Measurements from ENCODE around the gene GPR18.

GRCh38 chr13:99278200-99278599 is 20.0 kb upstream of the GPR18 start:
- TF ChIP-seq EZH2 (IDR thresholded peaks at IDR 0.05) (no peak), POLR2AphosphoS5 (IDR thresholded peaks at IDR 0.05; ENCODE audit: borderline replicate concordance, low read depth, low read length) (no peak)

All from SK-N-MC (cell line).